ENCODE measurements around the gene FSD1.

Gene FSD1

DNA sequence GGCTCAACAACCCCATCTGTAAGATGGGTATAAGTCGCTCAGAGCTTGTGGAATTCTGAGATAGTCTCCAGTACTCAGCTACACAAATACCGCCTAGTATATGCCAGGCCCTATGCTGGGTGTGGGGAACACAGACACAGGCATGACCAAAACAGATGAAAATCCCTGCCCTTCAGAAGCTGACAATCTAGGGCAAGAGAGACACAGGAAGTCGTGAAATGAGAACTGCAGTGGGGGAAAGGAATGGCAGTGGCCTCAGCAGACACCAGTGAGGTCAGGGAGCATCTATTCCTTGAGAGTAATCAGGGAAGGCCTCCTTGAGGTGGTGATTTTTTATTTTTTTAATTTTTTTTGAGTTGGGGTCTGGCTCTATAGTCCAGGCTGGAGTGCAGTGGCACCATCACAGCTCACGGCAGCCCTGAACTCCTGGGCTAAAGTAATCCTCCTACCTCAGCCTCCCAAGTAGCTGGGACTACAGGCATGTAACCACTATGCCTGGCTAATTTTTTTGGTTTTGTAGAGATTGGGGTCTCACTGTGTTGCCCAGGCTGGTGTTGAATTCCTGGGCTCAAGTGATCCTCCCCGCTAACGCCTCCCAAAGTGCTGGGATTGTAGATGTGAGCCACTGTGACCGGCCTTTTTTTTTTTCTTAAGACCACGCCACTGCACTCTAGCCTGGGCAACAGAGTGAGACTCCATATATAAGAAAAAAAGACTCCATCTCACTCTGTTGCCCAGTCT is 5.4 kb upstream of the FSD1 start:
- no peak for DNase-seq (ENCODE audit: extremely low read depth, insufficient read length)
- H3K4me3 ChIP-seq (replicated peaks; ENCODE audit: low read depth, low read length): no peak overlapping the region
- H3K36me3 ChIP-seq (ENCODE audit: control insufficient read depth, insufficient read depth, low read length): no peaks in the 10 kb centered on the region
- TF ChIP-seq, protein P1, sequence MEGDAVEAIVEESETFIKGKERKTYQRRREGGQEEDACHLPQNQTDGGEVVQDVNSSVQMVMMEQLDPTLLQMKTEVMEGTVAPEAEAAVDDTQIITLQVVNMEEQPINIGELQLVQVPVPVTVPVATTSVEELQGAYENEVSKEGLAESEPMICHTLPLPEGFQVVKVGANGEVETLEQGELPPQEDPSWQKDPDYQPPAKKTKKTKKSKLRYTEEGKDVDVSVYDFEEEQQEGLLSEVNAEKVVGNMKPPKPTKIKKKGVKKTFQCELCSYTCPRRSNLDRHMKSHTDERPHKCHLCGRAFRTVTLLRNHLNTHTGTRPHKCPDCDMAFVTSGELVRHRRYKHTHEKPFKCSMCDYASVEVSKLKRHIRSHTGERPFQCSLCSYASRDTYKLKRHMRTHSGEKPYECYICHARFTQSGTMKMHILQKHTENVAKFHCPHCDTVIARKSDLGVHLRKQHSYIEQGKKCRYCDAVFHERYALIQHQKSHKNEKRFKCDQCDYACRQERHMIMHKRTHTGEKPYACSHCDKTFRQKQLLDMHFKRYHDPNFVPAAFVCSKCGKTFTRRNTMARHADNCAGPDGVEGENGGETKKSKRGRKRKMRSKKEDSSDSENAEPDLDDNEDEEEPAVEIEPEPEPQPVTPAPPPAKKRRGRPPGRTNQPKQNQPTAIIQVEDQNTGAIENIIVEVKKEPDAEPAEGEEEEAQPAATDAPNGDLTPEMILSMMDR (IDR thresholded peaks at IDR 0.05; ENCODE audit: insufficient read depth, low read length, poor library complexity, severe bottlenecking): no peak
- H3K27me3 ChIP-seq (replicated peaks; ENCODE audit: control insufficient read depth, insufficient read depth, low read length): no peaks in the 10 kb centered on the region; the same call in 1 of the 2 replicates

DNA sequence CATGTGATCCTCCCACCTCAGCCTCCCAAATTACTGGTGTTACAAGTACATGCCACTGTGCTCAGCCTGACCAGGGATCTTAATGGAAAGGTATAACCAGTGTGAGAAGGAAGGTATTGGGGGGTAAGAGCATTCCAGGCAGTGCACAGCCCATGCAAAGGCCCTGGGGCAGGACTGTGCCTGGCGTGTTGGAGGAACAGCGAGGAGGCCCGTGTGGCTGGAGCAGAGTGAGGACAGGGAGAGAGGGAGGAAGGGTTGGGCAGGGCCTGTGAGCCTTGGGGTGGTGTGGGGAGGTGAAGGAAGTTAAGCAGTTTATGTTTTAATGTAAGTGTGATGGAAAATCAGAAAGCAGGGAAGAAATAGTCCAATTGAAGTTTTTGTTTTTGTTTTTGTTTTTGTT is 3.8 kb upstream of the FSD1 start:
- TF ChIP-seq, protein P1 (IDR thresholded peaks at IDR 0.05; ENCODE audit: insufficient read depth, low read length, poor library complexity, severe bottlenecking): no peak
- Histone ChIP-seq H3K4me3 (replicated peaks; ENCODE audit: low read depth, low read length) (no peak overlapping the region), H3K27me3 (replicated peaks; ENCODE audit: control insufficient read depth, insufficient read depth, low read length) (no peaks in the 10 kb centered on the region; the same call in 1 of the 2 replicates), H3K36me3 (ENCODE audit: control insufficient read depth, insufficient read depth, low read length) (no peaks in the 10 kb centered on the region)
- no peak for DNase-seq (ENCODE audit: extremely low read depth, insufficient read length)

DNA sequence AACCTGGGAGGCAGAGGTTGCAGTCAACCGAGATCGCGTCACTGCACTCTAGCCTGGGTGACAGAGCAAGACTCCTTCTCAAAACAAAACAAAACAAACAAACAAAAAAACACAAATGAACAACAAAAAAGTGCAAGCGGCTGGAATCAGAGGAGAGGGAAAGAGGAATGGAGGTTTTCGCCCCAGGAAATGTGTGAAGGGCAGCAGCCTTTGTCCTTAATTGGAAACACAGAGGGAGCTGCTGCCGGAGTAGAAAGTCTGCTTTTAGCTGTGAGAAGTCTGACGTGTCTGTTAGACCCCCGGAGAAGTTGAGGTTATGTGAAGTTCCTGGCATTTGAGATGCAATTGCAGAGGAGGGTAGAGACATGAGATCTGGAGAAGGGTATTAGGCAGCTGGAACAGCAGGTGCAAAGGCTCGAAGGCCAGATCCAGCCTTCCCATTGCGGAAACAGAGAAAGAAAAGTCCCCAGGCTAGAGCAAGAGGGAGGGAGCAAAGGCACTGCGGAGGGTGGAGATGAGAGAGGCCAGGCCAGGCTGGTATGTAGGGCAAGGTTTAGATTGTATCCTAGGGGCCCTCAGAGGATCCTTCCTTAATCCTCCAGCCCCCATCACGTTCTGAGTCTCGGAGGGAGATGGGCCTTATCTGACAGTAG is 2.7 kb upstream of the FSD1 start:
- Histone ChIP-seq H3K36me3 (ENCODE audit: control insufficient read depth, insufficient read depth, low read length) (no peaks in the 10 kb centered on the region), H3K4me3 (replicated peaks; ENCODE audit: low read depth, low read length) (no peak overlapping the region), H3K27me3 (replicated peaks; ENCODE audit: control insufficient read depth, insufficient read depth, low read length) (no peaks in the 10 kb centered on the region)
- DNase-seq (ENCODE audit: extremely low read depth, insufficient read length): no peak
- TF ChIP-seq, protein P1 (IDR thresholded peaks at IDR 0.05; ENCODE audit: insufficient read depth, low read length, poor library complexity, severe bottlenecking): no peak

DNA sequence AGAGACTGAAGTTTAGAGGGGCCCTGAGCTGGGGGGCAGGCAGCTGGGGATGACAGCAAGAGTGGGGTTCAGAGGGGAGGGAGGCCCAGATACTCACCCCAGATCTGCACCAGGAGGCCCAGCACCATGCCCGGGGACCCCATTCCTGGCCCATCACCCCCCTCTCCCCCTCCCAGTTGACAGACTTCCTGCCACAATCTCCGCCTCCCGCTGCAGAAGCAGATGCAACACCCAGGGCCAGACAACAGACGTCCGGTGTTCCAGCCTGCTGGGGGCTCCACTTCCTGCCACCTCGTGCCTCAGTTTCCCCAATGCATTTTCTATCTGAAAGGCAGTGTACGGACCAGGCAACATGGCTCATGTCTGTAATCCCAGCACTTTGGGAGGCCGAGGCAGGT is 2.2 kb upstream of the FSD1 start, which contains the start of gene TMIGD2:
Gene TMIGD2 (minus strand): TSS at position 147 of the 398 bp plus-strand sequence. CDS start 4 bp downstream, at position 143.
- TF ChIP-seq, protein P1 (IDR thresholded peaks at IDR 0.05; ENCODE audit: insufficient read depth, low read length, poor library complexity, severe bottlenecking): no peak
- Histone ChIP-seq H3K4me3 (replicated peaks; ENCODE audit: low read depth, low read length) (no peak within 1 kb of the TSS), H3K36me3 (ENCODE audit: control insufficient read depth, insufficient read depth, low read length) (no peaks in the 10 kb centered on the region), H3K27me3 (replicated peaks; ENCODE audit: control insufficient read depth, insufficient read depth, low read length) (no peaks in the 10 kb centered on the region)
- no peak for DNase-seq (ENCODE audit: extremely low read depth, insufficient read length)

DNA sequence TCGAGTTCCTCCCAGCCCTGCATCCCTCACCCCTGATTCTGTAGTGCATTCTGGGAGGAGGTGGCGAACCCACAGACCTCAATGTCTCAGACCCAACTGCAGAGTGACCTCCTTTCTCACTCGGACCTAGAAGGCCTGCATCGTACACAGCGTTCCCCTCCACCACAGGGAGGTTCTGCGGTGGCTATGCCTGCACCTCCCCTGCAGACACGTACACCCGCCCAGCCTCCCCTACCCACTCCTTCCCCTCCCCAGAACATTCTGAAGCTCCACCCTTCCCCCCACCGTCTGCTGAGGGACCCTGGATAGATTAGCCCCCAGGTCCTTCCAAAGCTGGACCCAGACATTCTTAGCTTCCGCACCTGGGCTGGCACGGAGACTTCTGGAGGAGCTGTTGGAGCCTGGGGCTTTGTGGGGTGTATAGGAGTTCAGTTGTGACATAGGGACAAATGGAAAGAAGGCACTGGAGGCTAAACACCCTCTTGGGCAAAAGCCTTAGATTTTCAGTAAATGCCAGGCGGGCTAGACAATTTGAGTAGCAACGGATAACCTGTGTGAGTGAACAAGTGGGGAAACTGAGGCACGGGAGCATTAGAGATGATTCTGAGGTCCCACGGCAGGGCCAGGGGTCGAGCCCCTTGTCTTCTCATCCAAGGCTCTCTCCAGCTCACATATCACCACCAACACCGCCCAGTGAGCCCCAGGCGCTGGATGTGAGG is 420 bp upstream of the FSD1 start:
- TF ChIP-seq, protein P1 (IDR thresholded peaks at IDR 0.05; ENCODE audit: insufficient read depth, low read length, poor library complexity, severe bottlenecking): no peak
- no peaks in the 10 kb centered on the region for H3K36me3 ChIP-seq (ENCODE audit: control insufficient read depth, insufficient read depth, low read length)
- no peak for DNase-seq (ENCODE audit: extremely low read depth, insufficient read length)
- no peak overlapping the region for H3K4me3 ChIP-seq (replicated peaks; ENCODE audit: low read depth, low read length)
- H3K27me3 ChIP-seq (replicated peaks; ENCODE audit: control insufficient read depth, insufficient read depth, low read length): no peaks in the 10 kb centered on the region
